Body of pancreas (tissue), 4 donors: ENCODE measurements around the gene KIF18B. TPM values are rescaled to one million over a fixed set of nuclear protein-coding genes. Genes with fewer than 3 reads are reported as not detected.

ENCODE experiments used
- ATAC-seq: fragments of 150-250 bp; one replicate; pipeline ENCODE4 v1.9.1; 2016
- DNase-seq, 4 donors: peaks; one replicate each; pipeline ENCODE4 v3.0.0-alpha.2; 2019
- H3K27ac ChIP-seq, 4 donors: fragments of 200-600 bp; sonication (generic); 1 replicate in 3 of 4; 2 replicates in 1 of 4; pipeline versions ENCODE4 v1.5.1 to v1.6.1; 2016 to 2019; ENCODE audit warnings: mild to moderate bottlenecking in 1 of 4, mixed read lengths in 1 of 4, moderate library complexity in 1 of 4
- H3K27me3 ChIP-seq, 2 donors: fragments of 200-600 bp; sonication (generic); one replicate each; pipeline ENCODE4 v1.6.0; 2016; ENCODE audit warnings: mild to moderate bottlenecking in 1 of 2
- H3K36me3 ChIP-seq, 2 donors: fragments of 200-600 bp; sonication (generic); replicated peaks in 1 of 2; 2 replicates each; pipeline ENCODE4 v1.5.1; 2016; ENCODE audit warnings: low read depth in 2 of 2; ENCODE audit not compliant: insufficient read depth in 1 of 2
- H3K4me1 ChIP-seq: fragments of 200-600 bp; sonication (generic); one replicate; pipeline ENCODE4 v1.6.0; 2016
- H3K4me3 ChIP-seq, 2 donors: fragments of 200-600 bp; sonication (generic); 1 replicate in 1 of 2; 2 replicates in 1 of 2; pipeline ENCODE4 v1.5.1; 2016 to 2019
- H3K9me3 ChIP-seq, 3 donors: fragments of 200-600 bp; sonication (generic); 1 replicate in 2 of 3; 2 replicates in 1 of 3; pipeline ENCODE4 v1.5.1; 2016
- CTCF ChIP-seq, 7 experiments: fragments of 450-650 bp in 4 of 7; fragments of 200-600 bp in 3 of 7; sonication (generic) in 3 of 7; IDR thresholded peaks; one replicate each; pipeline ENCODE4 v1.5.1; 2016 to 2019; ENCODE audit warnings: antibody characterized with exemption in 7 of 7
- POLR2A ChIP-seq, 3 donors: fragments of 450-650 bp; IDR thresholded peaks; one replicate each; pipeline ENCODE4 v1.6.1; 2016; ENCODE audit warnings: antibody characterized with exemption in 3 of 3, mild to moderate bottlenecking in 2 of 3
- WGBS, 2 donors: methylation state at CpG; one replicate each; pipeline ENCODE4 v1.1.5; 2017; 5-methylcytosine and 5-hydroxymethylcytosine counted together
- intact Hi-C: fragments of 100-400 bp; cut with DNase I; formaldehyde crosslinking; loops from one replicate; pipeline ENCODE4 v1.15.1; 2023
- total RNA-seq, 2 donors: library from RNA; depleted of rRNA; stranded (reverse); fragments of >200 nt; gene quantifications; one replicate each; pipeline ENCODE4 v1.1.0, GENCODE V29; 2016

Gene KIF18B
- total RNA-seq, 2 donors from 2014 or later, result 0.26 TPM; not detected in 1

DNA sequence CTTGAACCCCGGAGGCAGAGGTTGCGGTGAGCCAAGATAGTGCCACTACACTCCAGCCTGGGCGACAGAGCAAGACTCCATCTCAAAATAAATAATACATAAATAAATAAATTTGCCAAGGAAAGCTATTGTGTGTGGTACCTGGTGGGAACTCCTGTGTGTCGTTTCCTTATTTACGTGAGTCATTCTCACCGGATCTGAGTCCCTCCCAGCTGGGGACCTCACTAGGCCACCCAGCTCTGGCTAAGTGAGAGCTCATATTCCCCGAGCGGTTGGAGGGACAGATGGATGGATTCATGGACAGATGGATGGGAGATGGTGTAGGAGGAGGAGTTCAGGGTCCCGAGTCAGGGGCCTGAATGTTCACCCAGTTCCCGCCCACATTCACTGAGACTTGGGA is 43.4 kb upstream of the KIF18B start:
- no peak for ATAC-seq
- 74 to 82% methylated on average over 9 to 10 of the region's 10 CpGs for WGBS, 2 donors
- H3K4me3 ChIP-seq, result no peak overlapping the region
- intact Hi-C loops, result no loop called here
- DNase-seq, result no peak
- H3K4me1 ChIP-seq, result peaks cover 23% of the 10 kb centered on the region
- H3K9me3 ChIP-seq, result no peaks in the 10 kb centered on the region
- H3K27ac ChIP-seq, result no peak overlapping the region
- no peaks in the 10 kb centered on the region for H3K36me3 ChIP-seq
- no peak for TF ChIP-seq POLR2A (IDR thresholded peaks at IDR 0.05)
- TF ChIP-seq CTCF (IDR thresholded peaks at IDR 0.05), result no peak
- H3K27me3 ChIP-seq, result no peaks in the 10 kb centered on the region

- DNase-seq, result no peak
- ATAC-seq, result no peak
- Histone ChIP-seq H3K4me1 (peaks cover 23% of the 10 kb centered on the region), H3K4me3 (no peak overlapping the region), H3K27ac (no peak overlapping the region), H3K9me3 (no peaks in the 10 kb centered on the region), H3K27me3 (no peaks in the 10 kb centered on the region), H3K36me3 (no peaks in the 10 kb centered on the region)
- intact Hi-C loops, result no loop called here
- TF ChIP-seq POLR2A (IDR thresholded peaks at IDR 0.05), result no peak
- TF ChIP-seq CTCF (IDR thresholded peaks at IDR 0.05), result no peak
- 79 to 83% methylated on average over 14 to 16 of the region's 17 CpGs for WGBS, 2 donors
These were observed 42.1 kb upstream of the KIF18B start for GRCh38 chr17:44989552-44990138.

- no peaks in the 10 kb centered on the region for H3K9me3 ChIP-seq
- H3K36me3 ChIP-seq, result no peaks in the 10 kb centered on the region
- H3K27me3 ChIP-seq, result no peaks in the 10 kb centered on the region
- ATAC-seq (peak; percentile 66), DNase-seq (peak in 1 of 4 donors; percentile 23)
- 24 to 26% methylated on average over 9 to 32 of the region's 34 CpGs for WGBS, 2 donors
- H3K27ac ChIP-seq, result peak overlapping the region in 2 of 4 donors; percentile 9 to 30
- no peak overlapping the region for H3K4me3 ChIP-seq
- TF ChIP-seq CTCF (IDR thresholded peaks at IDR 0.05), result no peak
- no peak for TF ChIP-seq POLR2A (IDR thresholded peaks at IDR 0.05)
- peaks cover 23% of the 10 kb centered on the region for H3K4me1 ChIP-seq
- intact Hi-C loops, result no loop called here
These were observed 40.7 kb upstream of the KIF18B start for GRCh38 chr17:44988044-44988942.

DNA sequence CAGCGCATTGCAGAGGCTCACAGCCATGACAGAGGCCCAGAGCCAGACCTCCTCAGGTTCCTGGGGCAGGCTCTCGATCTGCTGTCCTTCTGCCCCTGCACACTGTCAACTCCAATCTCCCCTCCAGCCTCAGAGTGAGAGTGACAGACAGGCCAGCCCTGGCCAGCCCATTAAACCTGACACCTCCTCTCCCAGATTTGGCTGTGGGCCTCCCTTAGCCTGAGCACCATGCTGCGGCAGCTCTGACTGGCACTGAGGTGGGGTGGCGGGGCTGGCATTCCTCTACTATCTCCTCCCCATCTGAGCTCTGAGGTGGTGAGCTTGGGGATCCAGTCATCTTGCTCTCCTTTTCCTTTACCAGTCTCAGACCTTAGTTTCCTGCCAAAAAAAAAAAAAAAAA is 36.0 kb upstream of the KIF18B start:
- no peaks in the 10 kb centered on the region for H3K27me3 ChIP-seq
- TF ChIP-seq POLR2A (IDR thresholded peaks at IDR 0.05), result no peak
- TF ChIP-seq CTCF (IDR thresholded peaks at IDR 0.05), result no peak
- 53 to 68% methylated on average over 2 to 4 of the region's 4 CpGs for WGBS, 2 donors
- no peak overlapping the region for H3K4me3 ChIP-seq
- no peak overlapping the region for H3K27ac ChIP-seq
- H3K9me3 ChIP-seq, result no peaks in the 10 kb centered on the region
- intact Hi-C loops, result no loop called here
- H3K36me3 ChIP-seq, result no peaks in the 10 kb centered on the region
- peaks cover 36% of the 10 kb centered on the region for H3K4me1 ChIP-seq
- no peak for DNase-seq
- no peak for ATAC-seq
